Measurements from ENCODE around the gene KRTAP12-3. TPM values are rescaled to one million over a fixed set of nuclear protein-coding genes. Genes with fewer than 3 reads are reported as not detected.

KRTAP12-3 gene
- total and polyA plus RNA-seq, 4 donors = not detected

GRCh38 chr21:44650973-44651675 is 6.6 kb upstream of the KRTAP12-3 start:
- no peak overlapping the region for H3K9ac ChIP-seq (ENCODE audit: low read depth in 1 of 2, low read length in 2 of 2)
- peaks cover 0 to under 1% (median 0%) of the 10 kb centered on the region in 4 donors for H3K9me3 ChIP-seq (ENCODE audit: control insufficient read depth in 4 of 4, low read length in 3 of 4)
- H3K4me1 ChIP-seq (ENCODE audit: control insufficient read depth in 4 of 4, insufficient read depth in 4 of 4, low read length in 3 of 4) = no peaks in the 10 kb centered on the region
- WGBS = 88% methylated on average over 12 of the region's 12 CpGs
- no peak for TF ChIP-seq YY1 (IDR thresholded peaks at IDR 0.05)
- no peak for TF ChIP-seq HNF4G (IDR thresholded peaks at IDR 0.05)
- TF ChIP-seq, protein P1, sequence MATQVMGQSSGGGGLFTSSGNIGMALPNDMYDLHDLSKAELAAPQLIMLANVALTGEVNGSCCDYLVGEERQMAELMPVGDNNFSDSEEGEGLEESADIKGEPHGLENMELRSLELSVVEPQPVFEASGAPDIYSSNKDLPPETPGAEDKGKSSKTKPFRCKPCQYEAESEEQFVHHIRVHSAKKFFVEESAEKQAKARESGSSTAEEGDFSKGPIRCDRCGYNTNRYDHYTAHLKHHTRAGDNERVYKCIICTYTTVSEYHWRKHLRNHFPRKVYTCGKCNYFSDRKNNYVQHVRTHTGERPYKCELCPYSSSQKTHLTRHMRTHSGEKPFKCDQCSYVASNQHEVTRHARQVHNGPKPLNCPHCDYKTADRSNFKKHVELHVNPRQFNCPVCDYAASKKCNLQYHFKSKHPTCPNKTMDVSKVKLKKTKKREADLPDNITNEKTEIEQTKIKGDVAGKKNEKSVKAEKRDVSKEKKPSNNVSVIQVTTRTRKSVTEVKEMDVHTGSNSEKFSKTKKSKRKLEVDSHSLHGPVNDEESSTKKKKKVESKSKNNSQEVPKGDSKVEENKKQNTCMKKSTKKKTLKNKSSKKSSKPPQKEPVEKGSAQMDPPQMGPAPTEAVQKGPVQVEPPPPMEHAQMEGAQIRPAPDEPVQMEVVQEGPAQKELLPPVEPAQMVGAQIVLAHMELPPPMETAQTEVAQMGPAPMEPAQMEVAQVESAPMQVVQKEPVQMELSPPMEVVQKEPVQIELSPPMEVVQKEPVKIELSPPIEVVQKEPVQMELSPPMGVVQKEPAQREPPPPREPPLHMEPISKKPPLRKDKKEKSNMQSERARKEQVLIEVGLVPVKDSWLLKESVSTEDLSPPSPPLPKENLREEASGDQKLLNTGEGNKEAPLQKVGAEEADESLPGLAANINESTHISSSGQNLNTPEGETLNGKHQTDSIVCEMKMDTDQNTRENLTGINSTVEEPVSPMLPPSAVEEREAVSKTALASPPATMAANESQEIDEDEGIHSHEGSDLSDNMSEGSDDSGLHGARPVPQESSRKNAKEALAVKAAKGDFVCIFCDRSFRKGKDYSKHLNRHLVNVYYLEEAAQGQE (IDR thresholded peaks at IDR 0.05) = no peak
- no peak for TF ChIP-seq SP1 (IDR thresholded peaks at IDR 0.05)
- TF ChIP-seq RAD21 (IDR thresholded peaks at IDR 0.05) = no peak
- TF ChIP-seq, protein P2, sequence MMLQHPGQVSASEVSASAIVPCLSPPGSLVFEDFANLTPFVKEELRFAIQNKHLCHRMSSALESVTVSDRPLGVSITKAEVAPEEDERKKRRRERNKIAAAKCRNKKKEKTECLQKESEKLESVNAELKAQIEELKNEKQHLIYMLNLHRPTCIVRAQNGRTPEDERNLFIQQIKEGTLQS (IDR thresholded peaks at IDR 0.05) = no peak
- TF ChIP-seq FOXA2 (IDR thresholded peaks at IDR 0.05) = no peak
- TF ChIP-seq FOXA1 (IDR thresholded peaks at IDR 0.05) = no peak
- no peak for TF ChIP-seq TAF1 (conservative IDR thresholded peaks at IDR 0.05)
- TF ChIP-seq NR2F2 (IDR thresholded peaks at IDR 0.05) = no peak
- no peak for TF ChIP-seq JUND (IDR thresholded peaks at IDR 0.05)
- no peak for TF ChIP-seq ZBTB33 (IDR thresholded peaks at IDR 0.05)
- no peak for TF ChIP-seq RXRA (IDR thresholded peaks at IDR 0.05)
- no peak for TF ChIP-seq HNF4A (conservative IDR thresholded peaks at IDR 0.05)
- no peak for TF ChIP-seq EGR1 (IDR thresholded peaks at IDR 0.05; ENCODE audit: low read depth in 2 of 2)
- TF ChIP-seq, protein P3, sequence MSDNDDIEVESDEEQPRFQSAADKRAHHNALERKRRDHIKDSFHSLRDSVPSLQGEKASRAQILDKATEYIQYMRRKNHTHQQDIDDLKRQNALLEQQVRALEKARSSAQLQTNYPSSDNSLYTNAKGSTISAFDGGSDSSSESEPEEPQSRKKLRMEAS (IDR thresholded peaks at IDR 0.05) = no peak
- TF ChIP-seq, protein P4, sequence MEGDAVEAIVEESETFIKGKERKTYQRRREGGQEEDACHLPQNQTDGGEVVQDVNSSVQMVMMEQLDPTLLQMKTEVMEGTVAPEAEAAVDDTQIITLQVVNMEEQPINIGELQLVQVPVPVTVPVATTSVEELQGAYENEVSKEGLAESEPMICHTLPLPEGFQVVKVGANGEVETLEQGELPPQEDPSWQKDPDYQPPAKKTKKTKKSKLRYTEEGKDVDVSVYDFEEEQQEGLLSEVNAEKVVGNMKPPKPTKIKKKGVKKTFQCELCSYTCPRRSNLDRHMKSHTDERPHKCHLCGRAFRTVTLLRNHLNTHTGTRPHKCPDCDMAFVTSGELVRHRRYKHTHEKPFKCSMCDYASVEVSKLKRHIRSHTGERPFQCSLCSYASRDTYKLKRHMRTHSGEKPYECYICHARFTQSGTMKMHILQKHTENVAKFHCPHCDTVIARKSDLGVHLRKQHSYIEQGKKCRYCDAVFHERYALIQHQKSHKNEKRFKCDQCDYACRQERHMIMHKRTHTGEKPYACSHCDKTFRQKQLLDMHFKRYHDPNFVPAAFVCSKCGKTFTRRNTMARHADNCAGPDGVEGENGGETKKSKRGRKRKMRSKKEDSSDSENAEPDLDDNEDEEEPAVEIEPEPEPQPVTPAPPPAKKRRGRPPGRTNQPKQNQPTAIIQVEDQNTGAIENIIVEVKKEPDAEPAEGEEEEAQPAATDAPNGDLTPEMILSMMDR (IDR thresholded peaks at IDR 0.05; ENCODE audit: low read depth, low read length, missing input control) = no peak
- TF ChIP-seq GABPA (IDR thresholded peaks at IDR 0.05 in 1 of 2, conservative IDR thresholded peaks at IDR 0.05 in 1 of 2) = no peak
- H3K27ac ChIP-seq (ENCODE audit: low read depth in 1 of 2, low read length in 2 of 2) = no peak overlapping the region
- no peak for DNase-seq (ENCODE audit: low spot score)
- no peaks in the 10 kb centered on the region for H3K27me3 ChIP-seq (ENCODE audit: control insufficient read depth in 4 of 4, insufficient read depth in 4 of 4, low read length in 3 of 4)
- H3K36me3 ChIP-seq (ENCODE audit: control insufficient read depth in 4 of 4, insufficient read depth in 3 of 4, low read depth in 1 of 4, low read length in 3 of 4) = no peaks in the 10 kb centered on the region
- H3K4me3 ChIP-seq (ENCODE audit: low read depth in 1 of 3, low read length in 3 of 3) = no peak overlapping the region

Data from liver (tissue), 9 donors.